ENCODE results near the gene TXNRD2. TPM values are rescaled to one million over a fixed set of nuclear protein-coding genes. Genes with fewer than 3 reads are reported as not detected.

TXNRD2 gene
- total and polyA plus RNA-seq, 2 of the 4 experiments (the other 2 are of a cell fraction): 15.6 to 25.7 TPM

DNA sequence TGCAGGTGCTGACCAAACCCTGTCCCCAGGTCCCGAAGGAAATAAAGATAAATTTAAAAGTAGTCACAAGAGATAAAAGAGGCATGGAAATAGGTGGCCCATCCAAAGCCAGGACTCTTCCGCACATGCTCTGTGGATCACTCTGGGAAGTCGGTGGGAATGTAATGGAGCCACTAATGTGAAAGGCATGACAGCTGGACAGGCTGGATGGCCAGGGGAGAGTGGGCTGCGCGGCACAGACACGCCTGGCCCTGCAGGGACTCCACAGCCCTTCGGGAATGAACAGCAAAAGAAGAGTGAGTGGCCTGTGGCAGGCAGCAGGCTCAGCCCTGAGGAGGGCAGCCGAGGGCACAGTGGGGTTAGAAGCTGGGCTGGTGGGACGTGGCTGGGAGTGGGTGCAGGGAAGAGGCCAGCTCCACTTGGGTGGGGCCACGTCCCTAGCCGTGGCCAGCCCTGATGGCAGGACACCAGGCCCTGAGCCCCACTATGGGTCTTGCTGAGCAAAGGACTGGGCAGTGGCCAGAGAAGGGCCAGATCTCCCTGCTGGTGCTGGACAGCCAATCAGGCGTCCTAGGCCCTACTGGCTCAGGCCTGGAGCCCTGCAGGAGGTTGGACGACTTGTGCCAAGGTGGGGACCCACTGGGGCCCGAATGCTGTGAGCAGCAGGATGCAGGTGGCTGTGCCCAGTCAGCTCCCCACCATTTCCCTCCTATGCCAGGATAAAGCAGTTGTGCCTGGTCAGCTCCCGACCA lies 55.6 kb downstream of the TXNRD2 start (continued):
- TF ChIP-seq, protein P1, sequence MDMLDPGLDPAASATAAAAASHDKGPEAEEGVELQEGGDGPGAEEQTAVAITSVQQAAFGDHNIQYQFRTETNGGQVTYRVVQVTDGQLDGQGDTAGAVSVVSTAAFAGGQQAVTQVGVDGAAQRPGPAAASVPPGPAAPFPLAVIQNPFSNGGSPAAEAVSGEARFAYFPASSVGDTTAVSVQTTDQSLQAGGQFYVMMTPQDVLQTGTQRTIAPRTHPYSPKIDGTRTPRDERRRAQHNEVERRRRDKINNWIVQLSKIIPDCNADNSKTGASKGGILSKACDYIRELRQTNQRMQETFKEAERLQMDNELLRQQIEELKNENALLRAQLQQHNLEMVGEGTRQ (IDR thresholded peaks at IDR 0.05; ENCODE audit: low read depth, low read length): no peak

DNA sequence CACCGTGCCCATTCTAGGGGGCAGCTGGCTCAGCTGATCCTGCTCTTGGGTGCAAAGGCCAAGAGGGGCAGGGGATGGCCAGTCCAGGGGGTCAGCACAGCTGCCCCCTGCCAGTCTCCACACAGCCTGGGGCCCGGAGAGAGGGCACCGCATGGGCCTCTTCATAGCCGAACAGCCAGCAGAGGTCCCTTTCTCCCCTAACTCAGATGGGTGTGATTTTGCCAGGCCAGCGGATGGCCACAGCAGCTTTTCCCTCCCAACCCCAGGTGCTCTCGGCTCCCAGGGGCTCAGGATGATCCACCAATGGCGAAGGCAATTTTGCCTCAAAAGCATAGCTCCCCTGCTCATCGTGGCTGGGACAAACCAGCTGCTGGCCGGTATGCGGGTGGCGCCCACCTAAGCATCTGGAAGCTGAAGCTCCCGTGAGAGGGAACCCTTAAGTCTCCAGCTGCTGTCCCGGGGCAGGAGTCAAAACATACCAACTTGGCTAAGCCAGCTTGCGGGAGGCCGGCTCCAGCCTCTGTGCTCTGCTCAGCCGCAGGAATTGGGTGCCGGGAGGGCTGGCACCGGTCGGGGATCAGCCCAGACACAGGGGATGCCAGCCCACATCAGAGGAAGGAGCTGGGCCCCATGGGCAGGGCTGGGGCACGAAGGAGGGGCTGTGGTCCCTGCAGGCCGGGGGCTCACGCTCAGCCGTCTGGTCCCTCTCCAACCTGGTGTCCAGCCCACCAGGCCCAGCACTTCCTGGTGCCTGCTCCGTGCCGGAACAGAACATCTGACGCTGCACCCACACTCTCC lies 56.5 kb downstream of the TXNRD2 start:
- H3K9ac ChIP-seq (ENCODE audit: low read depth, low read length): no peak overlapping the region
- CTCF ChIA-PET: no interaction called here
- H2BK120ac ChIP-seq (ENCODE audit: low read depth, low read length): peak overlapping the region; percentile 97
- WGBS, 2 experiments (ENCODE audit: extremely low coverage in 2 of 2, insufficient read length in 1 of 2): 97% methylated on average over 19 of the region's 26 CpGs; no CpG with 5 or more reads in 1 of the 2 experiments
- H3K4ac ChIP-seq (ENCODE audit: low read depth, low read length): peak overlapping the region; percentile 87
- peak overlapping the region; percentile 56; the same call in 1 of the 3 replicates for H2BK15ac ChIP-seq (ENCODE audit: low read depth, low read length)
- H3K36me3 ChIP-seq (ENCODE audit: control insufficient read depth, insufficient read depth, low read length): 0 out of 2 replicates have a peak, but pooled peaks cover 1% of the 10 kb centered on the region
- peaks cover 7 to 47% of the 10 kb centered on the region in 2 experiments for H3K79me1 ChIP-seq (ENCODE audit: low read depth in 1 of 2, low read length in 2 of 2)
- no peak overlapping the region for H4K5ac ChIP-seq (ENCODE audit: low read depth, low read length)
- H3K9me1 ChIP-seq (ENCODE audit: insufficient read depth, low read length): peaks cover 60% of the 10 kb centered on the region
- intact Hi-C loops (cut with micrococcal nuclease) (no loop called here), dilution Hi-C loops (cut with HindIII; ENCODE audit: low sequenced_read_pairs, unreplicated experiment) (no loop called here), in situ Hi-C loops (cut with MboI; ENCODE audit: low sequenced_read_pairs) (no loop called here)
- H2BK20ac ChIP-seq (ENCODE audit: low read depth, low read length): peak overlapping the region; percentile 92
- ATAC-seq (ENCODE audit: low read depth) (no peak), DNase-seq (no peak)
- H4K20me1 ChIP-seq (ENCODE audit: insufficient read depth, low read length): peaks cover 4% of the 10 kb centered on the region
- no peak overlapping the region; the same call in 1 of the 2 replicates for H3K14ac ChIP-seq (replicated peaks; ENCODE audit: low read depth, low read length)
- H4K8ac ChIP-seq (ENCODE audit: low read depth in 2 of 2, low read length in 2 of 2): peak overlapping the region; percentile 63 to 92; a peak in 1 of 4 replicates
- BruUV-seq (replicated peaks): no TSS peak
- no peaks in the 10 kb centered on the region for H3K27me3 ChIP-seq (ENCODE audit: control insufficient read depth, insufficient read depth, low read length)
- peaks cover 43% of the 10 kb centered on the region for H3K4me1 ChIP-seq (ENCODE audit: control insufficient read depth, insufficient read depth, low read length)
- H3K9me3 ChIP-seq (ENCODE audit: control insufficient read depth, insufficient read depth, low read length): no peaks in the 10 kb centered on the region
- POLR2A ChIA-PET (ENCODE audit: unreplicated experiment): no interaction called here
- no peak overlapping the region for H2AK9ac ChIP-seq (replicated peaks; ENCODE audit: low read depth, low read length, poor library complexity)
- H3K18ac ChIP-seq (ENCODE audit: low read depth, low read length): no peak overlapping the region; the same call in 1 of the 2 replicates
- no peak overlapping the region for H3K4me2 ChIP-seq (ENCODE audit: low read depth, low read length)
- no peak overlapping the region; the same call in 1 of the 2 replicates for H3K27ac ChIP-seq (ENCODE audit: insufficient read depth, low read length)
- H2BK5ac ChIP-seq (ENCODE audit: low read depth, low read length, poor library complexity, severe bottlenecking): peak overlapping the region; percentile 36
- no peak overlapping the region for H3K23ac ChIP-seq (ENCODE audit: low read depth, low read length)
- H2AK5ac ChIP-seq (ENCODE audit: low read depth, low read length): peak overlapping the region; percentile 96
- no peak overlapping the region for H3K4me3 ChIP-seq (ENCODE audit: insufficient read depth, low read depth, low read length)
- peak overlapping the region; percentile 92 for H4K91ac ChIP-seq (ENCODE audit: insufficient read depth, low read depth, low read length)
- no peak overlapping the region for H3K56ac ChIP-seq (ENCODE audit: extremely low read depth, insufficient read depth, low read length)
- no peak overlapping the region for H2AFZ ChIP-seq (replicated peaks; ENCODE audit: low read length, poor library complexity)
- TF ChIP-seq NFE2L2 (IDR thresholded peaks at IDR 0.05; ENCODE audit: low read depth, low read length) (no peak), SMC3 (IDR thresholded peaks at IDR 0.05; ENCODE audit: low read depth, low read length) (no peak), FOS (IDR thresholded peaks at IDR 0.05; ENCODE audit: low read depth, low read length) (no peak), POLR2A (IDR thresholded peaks at IDR 0.05; ENCODE audit: low read depth, low read length) (no peak), RFX5 (IDR thresholded peaks at IDR 0.05; ENCODE audit: low read depth, low read length) (no peak), MXI1 (IDR thresholded peaks at IDR 0.05; ENCODE audit: borderline replicate concordance, low read depth, low read length) (no peak), CHD1 (IDR thresholded peaks at IDR 0.05; ENCODE audit: low read depth, low read length) (no peak), MAZ (IDR thresholded peaks at IDR 0.05; ENCODE audit: borderline replicate concordance, low read depth, low read length) (no peak), RCOR1 (IDR thresholded peaks at IDR 0.05; ENCODE audit: insufficient replicate concordance, low read length) (no peak), BHLHE40 (IDR thresholded peaks at IDR 0.05; ENCODE audit: low read depth, low read length) (no peak), MAFK (IDR thresholded peaks at IDR 0.05; ENCODE audit: low read depth, low read length) (no peak), RAD21 (IDR thresholded peaks at IDR 0.05; ENCODE audit: low read length) (no peak)
- TF ChIP-seq, protein P2, sequence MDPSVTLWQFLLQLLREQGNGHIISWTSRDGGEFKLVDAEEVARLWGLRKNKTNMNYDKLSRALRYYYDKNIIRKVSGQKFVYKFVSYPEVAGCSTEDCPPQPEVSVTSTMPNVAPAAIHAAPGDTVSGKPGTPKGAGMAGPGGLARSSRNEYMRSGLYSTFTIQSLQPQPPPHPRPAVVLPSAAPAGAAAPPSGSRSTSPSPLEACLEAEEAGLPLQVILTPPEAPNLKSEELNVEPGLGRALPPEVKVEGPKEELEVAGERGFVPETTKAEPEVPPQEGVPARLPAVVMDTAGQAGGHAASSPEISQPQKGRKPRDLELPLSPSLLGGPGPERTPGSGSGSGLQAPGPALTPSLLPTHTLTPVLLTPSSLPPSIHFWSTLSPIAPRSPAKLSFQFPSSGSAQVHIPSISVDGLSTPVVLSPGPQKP (IDR thresholded peaks at IDR 0.05; ENCODE audit: borderline replicate concordance, low read depth, low read length): no peak

Measured in IMR-90 (cell line).